Sciatic nerve (tissue), 2 donors: Measurements from ENCODE around the gene PEX16. TPM values are rescaled to one million over a fixed set of nuclear protein-coding genes. Genes with fewer than 3 reads are reported as not detected.
"Not testable (repeated sequence)": the region's sequence is repeated elsewhere in the genome, so short reads cannot be mapped to it uniquely, and the experiment has no call there.

Experiments
- ATAC-seq: fragments of 200-7000 bp; cut with Tn5 transposase; one replicate; pipeline ENCODE4 v1.9.1; 2020; ENCODE audit warnings: mild to moderate bottlenecking, moderate library complexity
- DNase-seq: peaks from one replicate; pipeline ENCODE4 v3.0.0-alpha.2; 2020; ENCODE audit warnings: low spot score
- intact Hi-C: fragments of 100-400 bp; cut with DNase I; formaldehyde crosslinking; loops from one replicate; pipeline ENCODE4 v1.14.2; 2022
- total RNA-seq: library from RNA; stranded (reverse); fragmentation: NEBNext Ultra II Directional; extraction: Animal tissue kit (Norgen Biotek cat#: 25700); gene quantifications from one replicate; pipeline ENCODE4 v1.2.1, GENCODE V29; 2021
- donor health status: DM: no; HTN: no; CAD: no.
- donor health status: DM: no; HTN: no; CAD: no.

The PEX16 gene
- total RNA-seq, 1 donor from 2014 or later: 19.0 TPM

DNA sequence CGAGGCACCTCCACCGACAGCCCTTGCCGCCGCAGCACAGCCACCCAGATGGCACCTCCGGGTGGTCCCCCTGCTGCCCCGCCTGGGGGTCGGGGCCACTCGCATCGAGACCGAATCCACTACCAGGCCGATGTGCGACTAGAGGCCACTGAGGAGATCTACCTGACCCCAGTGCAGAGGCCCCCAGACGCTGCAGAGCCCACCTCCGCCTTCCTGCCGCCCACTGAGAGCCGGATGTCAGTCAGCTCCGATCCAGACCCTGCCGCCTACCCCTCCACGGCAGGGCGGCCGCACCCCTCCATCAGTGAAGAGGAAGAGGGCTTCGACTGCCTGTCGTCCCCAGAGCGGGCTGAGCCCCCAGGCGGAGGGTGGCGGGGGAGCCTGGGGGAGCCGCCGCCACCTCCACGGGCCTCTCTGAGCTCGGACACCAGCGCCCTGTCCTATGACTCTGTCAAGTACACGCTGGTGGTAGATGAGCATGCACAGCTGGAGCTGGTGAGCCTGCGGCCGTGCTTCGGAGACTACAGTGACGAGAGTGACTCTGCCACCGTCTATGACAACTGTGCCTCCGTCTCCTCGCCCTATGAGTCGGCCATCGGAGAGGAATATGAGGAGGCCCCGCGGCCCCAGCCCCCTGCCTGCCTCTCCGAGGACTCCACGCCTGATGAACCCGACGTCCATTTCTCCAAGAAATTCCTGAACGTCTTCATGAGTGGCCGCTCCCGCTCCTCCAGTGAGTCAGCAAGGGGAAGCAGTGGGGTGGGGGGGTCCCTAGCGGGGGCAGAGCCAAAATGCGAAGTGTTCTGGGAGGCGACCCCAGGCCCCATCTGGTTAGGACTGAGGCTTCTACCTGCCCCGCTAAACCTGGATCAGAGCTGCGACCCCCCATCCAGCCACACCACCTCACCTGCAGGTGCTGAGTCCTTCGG is 15.0 kb downstream of the PEX16 start:
- intact Hi-C loops: no loop called here
- no peak for ATAC-seq
- no peak for DNase-seq

DNA sequence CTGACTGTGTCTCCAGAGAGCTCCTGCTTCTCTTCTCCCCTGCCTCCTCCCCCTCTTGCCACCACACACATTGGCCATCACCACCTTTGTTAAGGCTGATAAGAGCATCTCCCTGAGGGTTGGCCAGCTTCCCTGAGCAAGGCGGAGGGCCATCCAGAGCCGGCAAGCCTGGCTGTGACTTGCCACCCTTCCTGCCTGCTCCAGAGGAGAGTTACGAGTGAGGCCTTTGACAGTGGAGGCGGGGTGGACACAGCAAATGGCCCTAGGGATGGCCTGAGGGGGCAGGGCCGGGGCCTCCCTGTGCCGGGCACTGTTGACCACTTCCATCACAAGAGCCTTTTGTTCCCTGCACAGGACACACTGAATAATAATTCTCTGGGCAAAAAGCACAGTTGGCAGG is 16.1 kb downstream of the PEX16 start:
- ATAC-seq (peak; percentile 8), DNase-seq (no peak)
- intact Hi-C loops: no loop called here

DNA sequence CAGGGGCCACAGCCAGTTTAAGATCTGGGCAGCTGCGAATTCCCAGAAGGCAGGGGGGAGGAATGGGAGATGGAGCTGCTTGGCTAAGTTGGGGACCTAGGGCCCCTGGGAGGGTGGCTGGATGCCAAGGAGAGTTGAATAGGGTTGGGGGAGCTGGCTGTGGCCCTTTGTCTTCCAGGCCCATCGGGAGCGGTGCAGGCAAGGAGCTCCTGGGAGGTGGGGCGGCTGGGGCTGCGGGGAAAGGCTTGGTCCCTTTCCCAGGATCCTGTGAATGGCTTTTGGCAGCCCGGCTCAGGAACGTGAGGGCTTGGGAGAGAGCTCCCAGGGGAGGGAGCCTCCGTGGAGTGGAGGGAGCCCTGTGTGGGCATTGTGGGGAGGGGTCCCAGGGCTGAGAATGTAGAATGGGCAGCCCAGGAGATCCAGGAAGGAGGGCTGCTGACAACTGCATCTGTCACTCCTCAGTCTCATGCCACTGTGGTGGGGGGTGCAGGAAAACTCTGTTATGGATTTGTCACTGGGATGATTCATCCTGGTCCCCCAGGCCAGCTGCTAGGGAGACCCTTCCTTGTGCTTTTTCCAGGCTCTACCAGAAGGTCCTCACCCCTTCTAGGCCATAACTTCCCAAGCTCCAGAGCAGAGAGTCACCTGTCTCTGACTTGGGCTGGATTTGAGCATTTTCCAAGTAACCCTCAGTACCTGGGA is 16.6 kb downstream of the PEX16 start:
- intact Hi-C loops: no loop called here
- no peak for DNase-seq
- ATAC-seq: peak; percentile 7

DNA sequence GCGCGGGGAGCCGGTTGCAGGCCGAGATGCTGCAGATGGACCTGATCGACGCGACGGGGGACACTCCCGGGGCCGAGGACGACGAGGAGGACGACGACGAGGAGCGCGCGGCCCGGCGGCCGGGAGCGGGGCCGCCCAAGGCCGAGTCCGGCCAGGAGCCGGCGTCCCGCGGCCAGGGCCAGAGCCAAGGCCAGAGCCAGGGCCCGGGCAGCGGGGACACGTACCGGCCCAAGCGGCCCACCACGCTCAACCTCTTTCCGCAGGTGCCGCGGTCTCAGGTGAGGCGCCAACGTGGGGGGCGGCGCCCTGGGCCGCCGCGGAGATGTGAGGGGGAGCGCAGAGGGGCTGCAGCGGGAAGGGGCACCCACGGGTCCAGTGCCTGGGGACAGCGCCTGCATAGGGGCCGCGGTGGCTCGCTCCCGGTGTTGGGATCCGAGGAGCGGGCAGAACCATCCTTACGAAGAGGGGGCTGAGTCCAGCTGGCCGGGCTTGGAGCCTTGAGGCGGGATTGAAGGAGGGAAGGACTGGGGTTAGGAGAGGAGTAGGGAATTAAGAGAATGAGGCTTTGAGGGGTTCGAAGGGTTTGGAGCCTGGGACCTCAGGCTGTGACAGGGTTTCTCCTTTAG is 17.4 kb downstream of the PEX16 start:
- intact Hi-C loops, ATAC-seq, DNase-seq: not testable (repeated sequence)

DNA sequence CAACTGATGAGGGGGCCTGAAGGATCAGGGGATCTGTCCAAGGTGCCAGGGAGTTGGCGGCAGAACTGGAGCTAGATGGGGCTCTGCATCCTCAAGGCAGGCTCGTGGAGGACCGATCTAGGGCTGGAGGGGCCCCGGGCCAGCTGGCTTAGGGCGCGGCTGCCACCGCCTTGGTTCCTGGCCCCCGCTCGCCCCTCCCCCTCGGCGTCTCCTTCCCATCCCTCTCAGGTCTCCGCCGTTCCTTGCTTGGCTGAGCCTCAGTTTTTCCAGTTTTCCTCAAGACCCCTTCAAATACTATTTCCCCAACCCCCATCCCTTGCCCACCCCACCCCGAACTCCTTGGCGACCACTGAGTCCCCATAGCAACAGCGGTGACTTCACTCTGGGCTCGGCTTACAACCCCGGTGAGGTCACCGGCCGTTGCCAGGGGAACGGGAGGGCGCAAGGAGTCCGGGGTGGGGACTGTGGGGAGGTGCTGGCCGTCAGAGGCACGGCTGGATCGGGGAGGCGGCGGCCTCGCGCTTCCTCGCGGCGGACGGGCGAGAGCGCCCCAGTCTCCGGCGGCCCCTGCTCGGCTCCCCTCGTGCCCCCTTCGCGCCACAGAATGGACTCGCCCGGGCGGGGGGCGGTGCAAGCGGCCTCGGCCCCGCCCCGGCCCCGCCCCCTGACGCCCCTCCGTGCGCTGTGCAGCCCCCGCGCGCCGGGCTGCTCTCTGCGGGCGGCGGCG is 18.1 kb downstream of the PEX16 start:
- DNase-seq: peak; percentile 91
- intact Hi-C loops: no loop called here
- ATAC-seq: peak; percentile 89

DNA sequence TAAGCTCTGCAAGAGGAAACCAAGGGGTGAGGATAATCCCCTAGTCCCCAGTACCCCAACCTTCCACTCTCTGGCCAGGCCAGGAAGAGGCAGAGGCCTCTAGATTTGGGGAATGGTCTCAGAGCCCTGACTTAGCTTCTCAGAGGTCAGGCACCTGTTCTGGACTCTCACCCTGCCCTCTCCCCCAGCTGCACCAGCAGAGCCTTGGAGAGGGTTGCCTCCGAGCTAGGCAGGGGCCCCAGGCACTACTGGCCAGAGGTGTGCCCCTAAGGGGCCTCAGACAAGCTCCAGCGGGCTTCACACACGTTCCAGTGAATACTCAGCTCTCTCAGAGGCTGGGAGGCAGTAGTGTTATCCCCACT is 18.6 kb downstream of the PEX16 start:
- DNase-seq (no peak), ATAC-seq (no peak)
- intact Hi-C loops: no loop called here

DNA sequence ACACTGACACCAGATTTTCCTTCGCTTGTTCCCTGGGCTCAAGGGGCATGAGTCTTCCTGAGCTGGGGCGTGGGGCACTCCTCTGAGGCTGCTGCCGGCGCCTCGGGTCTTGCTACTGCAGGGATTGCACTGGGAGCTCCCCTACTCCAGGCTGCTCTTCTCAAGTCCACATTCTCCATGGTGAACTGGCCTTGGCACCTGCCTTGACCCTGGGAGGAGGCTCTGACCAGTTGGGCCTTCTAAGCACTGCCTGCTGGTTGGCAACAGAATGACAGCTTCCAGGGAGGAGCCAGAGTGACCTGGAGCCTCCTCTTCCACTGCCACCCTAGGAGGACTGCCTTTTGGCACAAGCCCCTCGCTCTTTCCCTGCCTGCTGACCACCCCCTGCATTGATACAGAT is 20.1 kb downstream of the PEX16 start:
- no peak for ATAC-seq
- intact Hi-C loops: no loop called here
- no peak for DNase-seq

DNA sequence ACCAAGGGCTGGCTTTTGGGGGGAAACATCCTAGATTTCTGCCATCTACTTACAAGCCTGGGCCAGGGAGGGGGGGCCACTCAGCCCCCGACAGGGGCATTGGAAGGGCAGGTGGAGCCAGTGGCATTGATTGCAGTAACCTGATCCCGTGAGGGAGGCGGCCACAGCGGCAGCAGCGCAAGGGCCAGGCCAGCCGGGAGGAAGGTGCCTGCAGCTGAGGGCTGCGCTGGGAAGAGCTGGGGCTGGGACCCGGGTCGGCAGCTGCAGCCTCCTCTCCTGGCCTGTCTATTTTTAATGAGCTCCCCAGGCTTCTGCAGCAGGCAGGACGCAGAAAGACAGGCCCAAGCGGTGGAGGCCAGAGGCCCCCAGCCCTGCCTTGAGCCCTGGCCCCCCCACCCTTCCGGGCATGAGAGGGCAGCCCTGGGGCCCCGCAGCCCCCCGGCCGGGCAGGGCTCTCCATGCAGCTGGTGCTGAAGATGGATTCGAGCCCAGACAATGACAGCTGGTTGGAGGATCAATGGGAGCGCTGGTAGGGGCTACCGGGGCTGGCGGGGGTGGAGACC is 21.2 kb downstream of the PEX16 start:
- ATAC-seq (no peak), DNase-seq (no peak)
- intact Hi-C loops: no loop called here

DNA sequence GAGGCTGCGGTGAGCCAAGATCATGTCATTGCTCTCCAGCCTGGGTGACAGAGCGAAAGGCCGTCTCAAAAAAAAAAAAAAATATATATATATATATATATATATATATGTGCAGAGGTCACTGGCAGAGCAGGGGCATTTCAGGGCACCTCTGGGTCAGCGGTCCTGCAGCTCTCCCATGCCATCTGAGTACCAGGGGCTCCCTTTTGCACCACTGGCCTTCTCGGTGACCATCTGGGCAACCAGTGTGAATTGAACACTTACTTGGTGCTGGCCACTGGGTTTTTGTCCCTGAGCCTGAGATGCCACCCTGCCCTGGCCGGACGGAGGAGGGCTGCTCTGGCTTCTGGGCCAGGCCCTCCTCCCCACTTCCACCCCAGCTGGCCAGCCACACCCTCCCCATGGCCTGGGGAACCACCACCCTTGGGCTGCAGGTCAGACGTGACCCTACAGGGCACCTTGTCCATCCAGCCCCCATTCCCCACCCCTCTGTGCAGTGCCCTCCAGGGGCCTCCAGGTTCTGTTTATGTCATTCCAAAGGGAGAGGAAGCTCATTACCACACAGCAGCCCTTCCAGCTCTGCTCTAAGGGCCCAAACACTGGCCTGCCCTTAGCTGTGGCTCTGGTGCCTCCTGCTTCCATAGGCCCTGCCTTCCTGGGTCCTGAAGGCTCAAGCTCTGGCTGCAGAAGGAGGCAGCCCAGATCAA is 22.0 kb downstream of the PEX16 start:
- intact Hi-C loops: no loop called here
- DNase-seq (no peak), ATAC-seq (no peak)

DNA sequence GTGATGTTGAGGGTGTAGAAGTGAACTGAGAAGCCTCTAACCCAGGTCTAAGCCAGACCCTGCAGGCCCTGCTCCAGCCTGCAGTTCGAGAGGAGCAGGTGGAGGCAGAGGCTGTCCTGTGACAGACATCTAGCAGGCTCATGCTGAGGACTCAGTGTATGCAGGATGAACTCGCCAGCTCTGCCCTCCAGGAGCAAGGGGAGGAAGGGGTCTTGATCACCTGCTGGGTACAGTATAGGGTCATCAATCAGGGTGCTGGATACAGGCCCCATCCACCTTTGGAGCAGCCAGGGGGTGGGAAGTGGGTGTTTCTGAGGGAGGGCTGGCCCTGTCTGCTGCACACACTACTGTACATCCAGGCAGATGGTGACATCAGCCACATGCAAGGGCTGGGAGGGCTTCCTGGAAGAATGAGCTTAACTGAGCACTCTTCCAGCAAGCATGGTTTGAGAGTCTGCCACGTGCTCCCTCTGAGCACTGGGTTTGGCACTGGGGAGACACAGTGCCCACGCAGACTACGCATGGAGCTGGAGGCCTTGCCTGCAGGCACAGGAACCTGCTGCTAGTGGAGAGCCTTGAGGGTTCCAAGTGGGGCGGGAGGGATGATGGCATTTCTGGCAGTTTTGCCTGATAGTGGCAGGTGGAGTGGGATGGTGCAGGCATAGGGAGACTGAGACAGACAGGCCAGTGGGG is 23.0 kb downstream of the PEX16 start:
- no peak for ATAC-seq
- intact Hi-C loops: no loop called here
- DNase-seq: no peak

DNA sequence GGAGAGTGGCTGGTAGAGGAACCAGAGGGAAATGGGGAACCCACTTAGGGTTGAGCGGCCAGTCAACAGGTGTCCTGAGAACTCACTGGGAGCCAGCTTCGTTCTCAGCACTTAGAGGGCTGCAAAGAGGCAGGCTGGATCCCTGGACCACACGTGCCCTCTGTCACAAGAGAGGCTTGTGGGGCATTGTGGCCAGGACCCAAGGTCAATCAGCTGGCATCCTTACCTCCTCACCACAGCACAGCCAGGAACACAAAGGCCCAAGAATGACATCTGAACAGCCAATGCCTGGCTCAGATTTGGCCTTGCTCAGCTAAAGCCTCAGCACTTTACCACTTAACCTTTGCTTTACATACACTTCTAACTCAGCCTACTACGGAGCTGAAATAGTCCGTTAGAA is 24.8 kb downstream of the PEX16 start:
- no peak for DNase-seq
- intact Hi-C loops: no loop called here
- no peak for ATAC-seq

DNA sequence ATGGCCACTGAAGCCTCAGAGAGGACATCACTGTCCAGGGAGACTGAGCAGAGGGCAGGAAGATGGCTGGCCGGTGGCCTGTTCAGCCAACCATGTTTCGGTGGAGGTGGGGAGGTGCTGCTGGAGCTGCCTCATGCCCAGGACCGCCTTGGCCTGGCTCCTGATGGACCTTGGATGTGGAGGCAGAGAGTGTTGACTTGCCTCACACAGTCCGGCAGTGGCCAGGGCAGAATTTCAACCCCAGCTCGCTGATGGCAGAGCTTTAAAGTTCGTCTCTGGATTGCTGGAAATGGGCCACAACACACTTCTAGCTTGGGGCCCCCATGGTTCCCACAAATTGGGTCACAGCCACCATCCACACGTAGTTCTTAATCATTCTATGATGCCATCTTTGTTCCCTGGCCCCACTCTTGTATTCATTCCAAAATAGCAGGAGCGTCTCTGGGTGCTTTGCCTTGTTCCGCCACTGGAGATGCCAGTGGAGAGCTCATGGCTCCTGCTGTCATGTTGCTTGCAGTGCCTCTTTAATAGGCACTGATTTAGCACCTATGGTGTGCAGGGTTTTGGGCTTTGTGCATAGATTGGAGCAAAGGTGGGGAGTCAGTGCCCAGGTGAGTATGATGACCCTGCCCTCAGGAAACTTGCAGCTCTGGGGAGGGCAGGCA is 26.7 kb downstream of the PEX16 start:
- no peak for DNase-seq
- intact Hi-C loops: no loop called here
- ATAC-seq: no peak

DNA sequence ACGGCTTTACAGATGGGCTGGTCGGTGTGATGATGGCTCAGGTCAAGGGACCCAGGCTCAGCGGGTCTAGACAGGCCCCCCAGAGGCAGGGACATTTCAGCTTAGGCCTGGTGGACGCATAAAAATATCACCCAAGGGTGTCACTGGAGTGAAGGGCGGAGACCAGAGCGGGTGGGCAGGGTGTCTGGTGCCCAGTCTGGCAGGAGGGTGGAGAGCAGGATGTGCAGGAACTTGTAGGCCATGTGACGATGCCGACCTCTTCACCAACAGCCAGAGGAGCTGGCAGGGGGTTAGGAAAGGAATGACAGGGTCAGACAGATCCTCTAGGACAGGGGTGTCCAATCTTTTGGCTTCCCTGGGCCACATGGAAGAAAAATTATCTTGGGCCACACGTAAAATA is 27.7 kb downstream of the PEX16 start:
- DNase-seq (no peak), ATAC-seq (no peak)
- intact Hi-C loops: no loop called here

DNA sequence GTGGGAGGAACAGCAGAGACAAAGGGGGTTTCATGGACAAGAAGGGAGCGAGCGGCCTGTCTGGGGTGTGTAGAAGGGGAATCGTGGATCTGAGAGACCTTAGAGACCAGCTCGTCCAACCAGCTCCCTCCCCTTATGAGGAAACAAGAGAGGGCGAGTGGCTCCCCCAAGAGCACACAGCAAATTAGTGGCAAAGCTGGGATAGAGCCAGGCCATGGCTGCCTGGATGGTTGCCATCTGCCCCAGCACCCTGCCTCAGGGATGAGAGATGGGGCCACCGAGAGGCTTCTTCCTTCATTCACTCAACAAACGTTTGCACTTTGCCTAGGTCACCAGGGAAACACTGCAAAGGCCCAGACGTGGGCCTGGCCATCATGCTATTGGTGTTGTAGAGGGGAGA is 28.1 kb downstream of the PEX16 start:
- intact Hi-C loops: no loop called here
- DNase-seq (no peak), ATAC-seq (no peak)

DNA sequence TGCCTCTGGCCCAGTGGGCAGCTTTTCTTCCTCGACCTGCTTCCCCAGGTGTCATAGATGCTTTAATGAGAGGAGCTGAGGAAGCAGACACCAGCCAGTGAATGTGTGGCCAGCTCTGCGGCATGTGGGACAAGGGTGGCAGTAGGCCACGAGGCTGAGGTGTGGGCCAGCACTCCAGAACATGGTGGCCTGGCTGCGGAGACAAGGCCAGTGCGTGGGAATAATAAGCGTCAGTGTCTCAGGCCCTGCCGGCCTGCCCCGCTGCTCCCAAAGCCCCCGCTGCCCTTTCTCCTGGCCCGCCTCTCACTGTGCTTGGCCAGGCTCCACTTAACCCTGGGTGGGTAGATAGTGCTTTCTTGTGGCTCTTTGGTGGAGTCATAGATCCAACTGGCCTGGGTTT is 30.1 kb downstream of the PEX16 start:
- intact Hi-C loops: no loop called here
- no peak for DNase-seq
- ATAC-seq: peak; percentile 63

DNA sequence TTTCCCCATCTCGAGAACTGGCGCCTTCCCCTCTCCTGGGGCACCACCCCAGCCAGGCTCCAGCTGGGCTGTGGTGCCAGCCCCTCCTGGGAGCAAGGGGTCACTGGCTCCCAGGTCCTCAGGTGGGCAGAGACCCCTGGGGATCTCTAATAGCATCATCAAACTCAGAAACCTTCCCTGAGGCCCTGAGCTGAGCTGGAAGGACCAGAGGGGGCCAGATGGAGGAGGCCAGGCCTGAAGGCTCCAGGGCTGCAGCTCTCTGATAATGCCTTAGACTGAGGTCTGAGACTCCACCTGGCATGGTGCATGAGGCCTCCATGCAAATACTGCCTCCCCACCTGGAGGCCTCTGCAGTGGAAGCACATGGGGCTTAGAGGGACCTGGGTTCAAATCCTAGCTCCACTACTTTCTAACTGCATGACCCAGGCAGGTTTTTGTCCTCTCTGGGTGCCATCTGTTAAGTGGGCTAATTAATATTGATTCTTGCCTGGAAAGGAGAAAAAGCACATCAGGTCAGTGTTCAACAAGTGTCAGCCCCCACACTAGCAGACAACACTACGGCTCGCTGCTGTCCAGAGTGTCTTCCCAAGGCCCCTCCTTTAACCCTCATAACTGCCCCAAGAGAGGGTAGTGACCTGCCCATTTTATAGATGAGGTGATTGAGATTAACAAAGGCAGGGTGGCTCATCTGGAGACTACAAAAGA is 30.7 kb downstream of the PEX16 start:
- intact Hi-C loops: no loop called here

More for the DNA sequence above, 30.7 kb downstream of the PEX16 start:
- ATAC-seq: no peak
- DNase-seq: no peak
